Measurements from ENCODE around the gene DUS1L.

Gene DUS1L

GRCh38 chr17:82014432-82014831 lies 51.2 kb downstream of the DUS1L start:
- no peak for TF ChIP-seq CTCF (IDR thresholded peaks at IDR 0.05; ENCODE audit: low read depth, low read length)
- no peak overlapping the region for H3K4me3 ChIP-seq (ENCODE audit: low read depth, low read length)

GRCh38 chr17:82013772-82014321 lies 51.8 kb downstream of the DUS1L start:
- H3K4me3 ChIP-seq (ENCODE audit: low read depth, low read length): no peak overlapping the region
- TF ChIP-seq CTCF (IDR thresholded peaks at IDR 0.05; ENCODE audit: low read depth, low read length): no peak

GRCh38 chr17:82013341-82013740 lies 52.3 kb downstream of the DUS1L start:
- no peak overlapping the region for H3K4me3 ChIP-seq (ENCODE audit: low read depth, low read length)
- no peak for TF ChIP-seq CTCF (IDR thresholded peaks at IDR 0.05; ENCODE audit: low read depth, low read length)

GRCh38 chr17:82012640-82013295 lies 52.8 kb downstream of the DUS1L start:
- TF ChIP-seq CTCF (IDR thresholded peaks at IDR 0.05; ENCODE audit: low read depth, low read length): no peak

GRCh38 chr17:82012261-82012639 lies 53.4 kb downstream of the DUS1L start:
- TF ChIP-seq CTCF (IDR thresholded peaks at IDR 0.05; ENCODE audit: low read depth, low read length): no peak
- H3K4me3 ChIP-seq (ENCODE audit: low read depth, low read length): no peak overlapping the region

More at GRCh38 chr17:82012640-82013295, 52.8 kb downstream of the DUS1L start:
- no peak overlapping the region for H3K4me3 ChIP-seq (ENCODE audit: low read depth, low read length)

- no peak for TF ChIP-seq CTCF (IDR thresholded peaks at IDR 0.05; ENCODE audit: low read depth, low read length)
- H3K4me3 ChIP-seq (ENCODE audit: low read depth, low read length): no peak overlapping the region
Observed at GRCh38 chr17:82011617-82012187, 53.9 kb downstream of the DUS1L start.

Data from WI38 (cell line).